Measurements from ENCODE around the gene FYCO1.

DNA sequence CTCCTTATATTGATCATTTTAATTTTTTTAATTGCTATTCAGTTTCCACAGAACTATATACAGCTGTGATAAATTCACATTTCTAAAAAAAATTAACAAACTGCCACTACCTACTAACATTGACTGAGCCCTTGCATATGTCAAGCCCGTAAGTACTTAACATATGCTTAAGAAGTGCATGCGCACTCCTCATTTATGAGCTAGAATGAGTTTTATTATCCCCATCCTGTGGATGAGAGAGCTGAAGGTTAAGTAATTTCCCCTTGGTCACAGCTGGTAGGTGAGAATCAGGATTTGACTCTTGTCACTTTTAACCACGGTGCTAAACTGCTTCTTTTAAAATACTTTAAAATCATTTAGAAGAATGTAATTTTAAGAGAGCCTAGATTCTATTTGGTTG is 26.5 kb downstream of the FYCO1 start:
- TF ChIP-seq, protein P1, sequence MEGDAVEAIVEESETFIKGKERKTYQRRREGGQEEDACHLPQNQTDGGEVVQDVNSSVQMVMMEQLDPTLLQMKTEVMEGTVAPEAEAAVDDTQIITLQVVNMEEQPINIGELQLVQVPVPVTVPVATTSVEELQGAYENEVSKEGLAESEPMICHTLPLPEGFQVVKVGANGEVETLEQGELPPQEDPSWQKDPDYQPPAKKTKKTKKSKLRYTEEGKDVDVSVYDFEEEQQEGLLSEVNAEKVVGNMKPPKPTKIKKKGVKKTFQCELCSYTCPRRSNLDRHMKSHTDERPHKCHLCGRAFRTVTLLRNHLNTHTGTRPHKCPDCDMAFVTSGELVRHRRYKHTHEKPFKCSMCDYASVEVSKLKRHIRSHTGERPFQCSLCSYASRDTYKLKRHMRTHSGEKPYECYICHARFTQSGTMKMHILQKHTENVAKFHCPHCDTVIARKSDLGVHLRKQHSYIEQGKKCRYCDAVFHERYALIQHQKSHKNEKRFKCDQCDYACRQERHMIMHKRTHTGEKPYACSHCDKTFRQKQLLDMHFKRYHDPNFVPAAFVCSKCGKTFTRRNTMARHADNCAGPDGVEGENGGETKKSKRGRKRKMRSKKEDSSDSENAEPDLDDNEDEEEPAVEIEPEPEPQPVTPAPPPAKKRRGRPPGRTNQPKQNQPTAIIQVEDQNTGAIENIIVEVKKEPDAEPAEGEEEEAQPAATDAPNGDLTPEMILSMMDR (IDR thresholded peaks at IDR 0.05) = no peak
- TF ChIP-seq EP300 (IDR thresholded peaks at IDR 0.05) (no peak), POLR2A (IDR thresholded peaks at IDR 0.05) (no peak)
